Liver (tissue), 3 donors: ENCODE measurements around the gene DUSP1.
A peak's percentile ranks its signal among the peaks of the same experiment; 100 is the strongest.

Source experiments
- CTCF ChIP-seq: fragments of 150-350 bp; IDR thresholded peaks from 2 replicates; pipeline ENCODE4 v1.5.1; 2017; ENCODE audit warnings: improper control_type of control experiment, low read depth, low read length; ENCODE audit not compliant: missing input control
- HNF4G ChIP-seq: IDR thresholded peaks from 2 replicates; pipeline ENCODE4 v1.6.1; 2016; ENCODE audit warnings: antibody characterized with exemption
- TF ChIP-seq, protein P1 (sequence below): IDR thresholded peaks from 2 replicates; pipeline ENCODE4 v1.6.1; 2016; ENCODE audit warnings: antibody characterized with exemption, mild to moderate bottlenecking
- donor health status: healthy.
- donor health status: healthy.

GRCh38 chr5:172769616-172770373 lies 1.2 kb downstream of the DUSP1 start:
- TF ChIP-seq CTCF (peak; percentile 15), HNF4G (no peak)
- TF ChIP-seq, protein P1, sequence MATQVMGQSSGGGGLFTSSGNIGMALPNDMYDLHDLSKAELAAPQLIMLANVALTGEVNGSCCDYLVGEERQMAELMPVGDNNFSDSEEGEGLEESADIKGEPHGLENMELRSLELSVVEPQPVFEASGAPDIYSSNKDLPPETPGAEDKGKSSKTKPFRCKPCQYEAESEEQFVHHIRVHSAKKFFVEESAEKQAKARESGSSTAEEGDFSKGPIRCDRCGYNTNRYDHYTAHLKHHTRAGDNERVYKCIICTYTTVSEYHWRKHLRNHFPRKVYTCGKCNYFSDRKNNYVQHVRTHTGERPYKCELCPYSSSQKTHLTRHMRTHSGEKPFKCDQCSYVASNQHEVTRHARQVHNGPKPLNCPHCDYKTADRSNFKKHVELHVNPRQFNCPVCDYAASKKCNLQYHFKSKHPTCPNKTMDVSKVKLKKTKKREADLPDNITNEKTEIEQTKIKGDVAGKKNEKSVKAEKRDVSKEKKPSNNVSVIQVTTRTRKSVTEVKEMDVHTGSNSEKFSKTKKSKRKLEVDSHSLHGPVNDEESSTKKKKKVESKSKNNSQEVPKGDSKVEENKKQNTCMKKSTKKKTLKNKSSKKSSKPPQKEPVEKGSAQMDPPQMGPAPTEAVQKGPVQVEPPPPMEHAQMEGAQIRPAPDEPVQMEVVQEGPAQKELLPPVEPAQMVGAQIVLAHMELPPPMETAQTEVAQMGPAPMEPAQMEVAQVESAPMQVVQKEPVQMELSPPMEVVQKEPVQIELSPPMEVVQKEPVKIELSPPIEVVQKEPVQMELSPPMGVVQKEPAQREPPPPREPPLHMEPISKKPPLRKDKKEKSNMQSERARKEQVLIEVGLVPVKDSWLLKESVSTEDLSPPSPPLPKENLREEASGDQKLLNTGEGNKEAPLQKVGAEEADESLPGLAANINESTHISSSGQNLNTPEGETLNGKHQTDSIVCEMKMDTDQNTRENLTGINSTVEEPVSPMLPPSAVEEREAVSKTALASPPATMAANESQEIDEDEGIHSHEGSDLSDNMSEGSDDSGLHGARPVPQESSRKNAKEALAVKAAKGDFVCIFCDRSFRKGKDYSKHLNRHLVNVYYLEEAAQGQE: no peak
